Activated CD4-positive, alpha-beta T cell treated with anti-CD3 and anti-CD28 coated beads, Interleukin-2, amount 50 U/mL, for 24 hours (primary cell): Measurements from ENCODE around the gene TICAM1.

Experiments
- DNase-seq, 2 donors: peaks; one replicate each; pipeline ENCODE4 v3.0.0-alpha.2; 2020; ENCODE audit warnings: low read depth in 1 of 2, low spot score in 1 of 2

Gene TICAM1

DNA sequence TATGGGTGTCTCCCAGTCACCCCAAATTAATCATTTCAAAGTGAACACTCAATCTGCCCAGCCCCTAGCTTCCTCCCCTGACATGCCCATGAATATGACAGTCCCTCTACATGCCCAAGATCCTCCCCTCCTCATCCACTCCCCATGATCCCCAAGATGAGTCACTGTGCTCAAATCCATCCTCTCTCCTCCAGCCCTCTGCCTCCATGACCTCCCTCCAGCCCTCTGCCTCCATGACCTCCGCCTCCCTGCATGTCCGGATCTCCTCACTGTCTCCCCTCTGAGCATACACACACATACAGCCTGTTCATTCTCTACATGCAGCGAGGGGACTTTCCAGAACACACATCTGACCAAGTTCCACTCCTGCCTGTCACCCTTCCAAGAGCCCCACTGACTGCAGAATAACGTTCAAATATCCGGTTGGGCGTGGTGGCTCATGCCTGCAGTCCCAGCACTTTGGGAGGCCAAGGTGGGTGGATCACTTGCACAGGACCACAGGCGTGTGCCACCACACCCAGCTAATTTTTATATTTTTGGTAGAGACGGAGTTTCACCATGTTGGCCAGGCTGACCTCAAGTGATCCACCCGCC lies 58.4 kb downstream of the TICAM1 start:
- DNase-seq, result no peak

DNA sequence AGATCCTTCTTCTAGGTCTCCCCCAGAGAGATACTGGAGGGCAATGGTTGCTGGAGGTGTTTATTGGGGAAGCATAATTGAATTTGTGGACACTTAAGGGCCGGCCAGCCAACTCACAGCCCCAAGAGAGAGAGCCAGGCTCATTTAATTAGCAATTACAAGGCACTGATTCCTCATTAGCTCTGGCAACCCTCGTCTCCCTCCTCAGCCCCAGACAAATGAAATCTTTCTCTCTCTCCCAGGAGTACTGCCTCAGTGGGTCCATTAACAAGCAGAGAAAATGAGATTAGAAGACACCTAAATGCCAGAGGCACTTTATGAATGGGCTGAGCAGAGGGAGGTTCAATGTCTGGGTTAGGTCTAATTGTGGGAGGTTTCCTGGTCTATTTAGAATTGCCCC lies 58.9 kb downstream of the TICAM1 start:
- DNase-seq, result no peak

DNA sequence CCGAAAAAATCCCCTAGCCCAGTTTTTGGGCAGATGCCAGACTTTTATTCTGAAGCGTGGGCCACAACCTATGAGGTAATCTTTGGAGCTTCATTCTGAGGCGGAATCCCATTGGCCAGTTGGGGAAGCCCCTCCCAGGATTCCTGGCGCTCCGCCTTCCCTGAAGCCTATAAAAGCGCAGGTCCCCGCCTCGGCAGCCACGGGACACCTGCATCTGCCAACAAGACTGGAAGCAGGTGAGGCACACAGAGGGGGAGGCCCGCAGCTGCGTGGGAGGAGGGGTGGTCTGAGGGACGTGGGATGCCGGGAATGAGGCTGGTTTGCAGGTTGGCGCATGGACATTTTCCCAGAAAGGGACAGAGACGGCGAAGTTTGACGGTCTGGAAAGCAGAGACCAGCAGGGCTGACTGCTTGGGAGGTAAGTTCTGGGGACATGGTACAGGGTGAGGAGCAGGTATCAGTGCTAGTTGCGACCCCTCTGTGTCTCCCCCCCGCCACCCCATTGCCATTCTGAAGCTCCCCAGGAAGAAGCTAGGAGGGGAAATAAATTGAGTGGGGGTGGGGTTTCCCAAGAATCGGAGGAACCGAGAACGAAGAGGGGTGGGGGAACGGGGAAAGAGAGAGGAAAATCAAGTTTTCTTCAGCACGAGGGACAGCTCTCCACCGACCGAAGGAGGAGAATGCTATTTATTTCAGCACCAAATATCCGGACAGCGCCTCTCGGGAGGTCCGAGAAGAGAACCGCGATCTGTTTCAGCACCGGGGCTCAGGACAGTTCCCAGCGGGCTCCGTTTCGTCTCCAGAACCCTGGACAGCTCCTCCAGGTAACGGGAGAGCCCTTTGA lies 62.4 kb downstream of the TICAM1 start:
- DNase-seq, result peak; percentile 49 to 66
